Measurements from ENCODE around the gene ATP8B1. TPM values are rescaled to one million over a fixed set of nuclear protein-coding genes. Genes with fewer than 3 reads are reported as not detected.

The ATP8B1 gene
- total and polyA plus RNA-seq, 2 of the 8 experiments (the other 6 are each of a cell fraction or from before 2014, with no cell fraction given): 1.1 to 4.6 TPM

- TF ChIP-seq ASH2L (IDR thresholded peaks at IDR 0.05; ENCODE audit: low read length) (no peak), EZH2 (IDR thresholded peaks at IDR 0.05; ENCODE audit: low read depth, low read length, severe bottlenecking) (no peak), POLR2A (IDR thresholded peaks at IDR 0.05; ENCODE audit: control extremely low read depth in 1 of 2, low read depth in 2 of 2, low read length in 2 of 2) (no peak), CHD7 (IDR thresholded peaks at IDR 0.05; ENCODE audit: insufficient replicate concordance, low read length) (no peak), RBBP5 (IDR thresholded peaks at IDR 0.05; ENCODE audit: borderline replicate concordance, low read depth, low read length) (no peak)
Observed at GRCh38 chr18:57660961-57661360, 142.2 kb downstream of the ATP8B1 start (continued).

All from H1 (cell line).